GM19035 (cell line): Measurements from ENCODE around the gene PIR.

Experiments used
- ATAC-seq: cut with Tn5 transposase; IDR thresholded peaks from one replicate; pipeline ENCODE4 v1.9.1; 2021; ENCODE audit not compliant: unreplicated experiment

PIR gene

GRCh38 chrX:15350329-15350996 is 142.7 kb downstream of the PIR start:
- ATAC-seq: no peak

DNA sequence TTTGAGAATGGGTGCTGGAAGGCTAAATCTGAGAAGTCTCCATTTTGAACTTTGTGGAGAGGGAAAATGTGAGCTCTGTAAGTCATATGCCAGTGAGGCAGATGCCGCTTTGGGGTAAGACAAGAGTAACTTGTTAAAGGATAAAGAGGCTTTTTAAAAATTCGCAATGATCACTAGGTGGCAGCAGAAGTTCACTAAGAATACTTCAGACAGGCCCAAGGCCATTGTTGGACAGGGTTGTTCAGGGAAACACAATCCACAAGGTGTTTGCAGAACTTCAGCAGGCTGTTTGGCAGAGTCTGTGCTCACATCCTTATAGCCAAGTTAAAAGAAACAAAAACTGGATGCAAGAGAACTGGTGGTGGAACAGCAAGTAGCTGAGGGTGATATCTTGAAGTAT is 144.1 kb downstream of the PIR start:
- no peak for ATAC-seq

GRCh38 chrX:15345976-15346375 is 147.2 kb downstream of the PIR start:
- ATAC-seq: no peak

DNA sequence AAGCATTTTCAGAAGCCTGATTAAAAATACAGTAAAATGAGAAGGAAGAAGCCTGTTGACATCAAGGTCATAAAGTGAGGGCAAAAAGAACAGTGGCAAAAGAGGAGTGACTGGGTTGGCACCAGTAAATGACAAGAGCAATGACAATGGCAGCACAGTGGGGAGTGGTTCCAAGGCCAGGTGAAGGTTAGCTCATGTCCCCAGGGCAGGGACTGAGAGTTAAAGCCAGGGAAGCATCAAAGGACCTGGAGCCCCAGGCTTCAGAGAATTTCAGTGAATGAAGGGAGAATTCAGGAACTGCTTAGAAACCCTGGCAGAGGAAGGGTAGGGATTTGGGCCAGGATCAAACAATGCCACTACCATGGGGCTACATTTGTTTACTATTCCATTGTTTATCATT is 149.0 kb downstream of the PIR start:
- ATAC-seq: no peak

GRCh38 chrX:15343075-15343476 is 150.1 kb downstream of the PIR start:
- ATAC-seq: no peak

DNA sequence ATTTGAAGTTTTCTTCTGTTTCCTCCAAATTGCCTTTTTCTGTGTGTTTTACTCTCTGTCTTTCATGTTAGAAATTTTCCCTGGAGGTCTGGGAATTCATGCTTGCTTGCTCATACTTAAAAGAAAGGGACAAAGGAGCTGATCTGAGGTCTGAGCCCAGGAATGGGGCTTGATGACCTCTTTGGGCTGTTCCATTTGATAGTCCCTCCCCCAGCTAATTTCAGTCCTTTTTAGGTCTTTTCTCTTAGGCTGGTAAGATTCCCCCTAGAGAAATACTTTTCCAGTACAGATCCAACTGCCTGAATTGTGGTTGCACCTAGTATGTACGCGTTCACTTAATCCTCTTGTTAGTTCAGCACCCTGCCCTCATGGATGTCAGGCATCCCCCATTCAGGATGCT is 152.3 kb downstream of the PIR start:
- ATAC-seq: no peak

GRCh38 chrX:15336023-15336413 is 157.1 kb downstream of the PIR start:
- ATAC-seq: peak; percentile 6

DNA sequence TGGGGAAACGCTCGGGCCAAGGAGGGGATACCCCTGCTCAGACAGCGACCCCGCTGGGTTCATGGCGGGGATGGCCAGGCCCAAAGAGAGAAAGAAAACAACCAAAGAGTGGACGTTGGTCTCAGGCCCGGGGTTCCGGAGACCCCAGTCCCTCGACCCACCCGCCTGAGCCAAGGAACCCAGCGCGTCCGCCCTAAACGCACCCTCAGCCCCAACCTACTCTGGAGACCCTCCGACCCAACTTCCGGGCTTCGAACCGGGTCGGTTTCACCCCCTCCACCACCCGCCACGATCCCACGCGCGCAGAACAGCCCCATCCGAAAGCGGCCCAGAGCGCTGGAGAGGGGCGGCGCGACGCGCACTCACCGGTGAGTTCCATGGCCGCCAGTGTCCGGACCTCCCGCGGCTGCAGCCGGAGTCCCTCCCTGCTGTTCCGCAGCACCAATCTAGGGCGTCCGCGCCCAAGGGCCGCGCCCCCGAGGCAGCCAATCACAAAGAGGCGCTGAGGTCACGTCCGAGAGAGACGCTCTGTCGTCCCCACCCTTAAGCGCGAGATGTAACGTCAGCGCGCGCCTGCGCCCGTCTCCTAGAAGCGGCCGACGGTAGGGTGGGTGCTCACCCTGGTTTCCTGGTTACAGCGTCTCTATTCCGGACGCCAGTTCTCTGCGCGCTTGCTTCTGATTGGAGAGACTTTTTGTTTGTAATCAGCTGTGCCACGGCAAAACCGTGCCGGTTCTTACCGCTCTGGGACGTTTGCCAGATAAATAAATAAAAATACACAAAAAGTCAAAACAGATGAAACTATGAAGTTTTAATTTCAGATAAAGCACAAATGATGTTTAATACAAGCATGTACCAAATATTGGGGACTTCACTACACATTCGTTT is 157.8 kb downstream of the PIR start, which contains the start of gene PIGA:
Gene PIGA (minus strand): TSS at position 389 of the 888 bp plus-strand sequence. CDS start 3,593 bp downstream, outside the sequence.
- peak; percentile 99 for ATAC-seq
